Colonic mucosa (tissue), 4 donors: ENCODE measurements around the gene TRIM61. TPM values are rescaled to one million over a fixed set of nuclear protein-coding genes. Genes with fewer than 3 reads are reported as not detected.
"Not testable (repeated sequence)": the region's sequence is repeated elsewhere in the genome, so short reads cannot be mapped to it uniquely, and the experiment has no call there.

ENCODE experiments used
- DNase-seq: peaks from one replicate; pipeline ENCODE4 v3.0.0-alpha.2; 2020
- H3K27ac ChIP-seq: fragments of 200-600 bp; one replicate; pipeline ENCODE4 v1.8.0; 2021
- H3K27me3 ChIP-seq: fragments of 200-600 bp; one replicate; pipeline ENCODE4 v1.8.0; 2021
- H3K36me3 ChIP-seq: fragments of 200-600 bp; one replicate; pipeline ENCODE4 v1.8.0; 2021
- H3K4me1 ChIP-seq: fragments of 200-600 bp; one replicate; pipeline ENCODE4 v1.8.0; 2021; ENCODE audit warnings: mild to moderate bottlenecking
- H3K4me3 ChIP-seq: fragments of 200-600 bp; one replicate; pipeline ENCODE4 v1.8.0; 2021
- H3K9ac ChIP-seq, 2 donors: one replicate each; pipeline ENCODE4 v1.7.0; 2013; ENCODE audit warnings: control low read depth in 2 of 2, low read depth in 2 of 2, low read length in 2 of 2
- H3K9me3 ChIP-seq: fragments of 200-600 bp; one replicate; pipeline ENCODE4 v1.8.0; 2021
- CTCF ChIP-seq: fragments of 200-600 bp; IDR thresholded peaks from one replicate; pipeline ENCODE4 v1.8.0; 2022; ENCODE audit warnings: antibody characterized with exemption, mild to moderate bottlenecking
- intact Hi-C: fragments of 100-400 bp; cut with DNase I; formaldehyde crosslinking; loops from one replicate; pipeline ENCODE4 v1.14.1; 2022
- total RNA-seq, 2 donors: library from RNA; stranded (reverse); fragmentation: NEBNext Ultra II Directional in 1 of 2; extraction: Animal tissue kit (Norgen Biotek cat#: 25700) in 1 of 2; gene quantifications; one replicate each; pipeline ENCODE4 v1.2.1, GENCODE V29; 2021
- donor health status: healthy.
- donor health status: DM: no; HTN: no; CAD: no.
- donor health status: DM: no; HTN: no; CAD: no.

Gene TRIM61
- total RNA-seq, 2 donors from 2014 or later = 0.49 TPM; not detected in 1

- H3K4me1 ChIP-seq = no peaks in the 10 kb centered on the region
- no peak overlapping the region for H3K4me3 ChIP-seq
- DNase-seq = no peak
- intact Hi-C loops = loop anchor here (10.0 kb wide), 1 partner anchor 132 kb away; no protein-coding TSS in a partner anchor
- no peak overlapping the region for H3K9ac ChIP-seq
- TF ChIP-seq CTCF = no peak
- no peaks in the 10 kb centered on the region for H3K9me3 ChIP-seq
- H3K36me3 ChIP-seq = no peaks in the 10 kb centered on the region
- H3K27ac ChIP-seq = no peak overlapping the region
- no peaks in the 10 kb centered on the region for H3K27me3 ChIP-seq
Measured at GRCh38 chr4:164952551-164952950, 24.9 kb downstream of the TRIM61 start.

GRCh38 chr4:164949448-164950143 is 27.9 kb downstream of the TRIM61 start:
- no peaks in the 10 kb centered on the region for H3K9me3 ChIP-seq
- no peaks in the 10 kb centered on the region for H3K36me3 ChIP-seq
- H3K27ac ChIP-seq = no peak overlapping the region
- no peak overlapping the region for H3K9ac ChIP-seq
- TF ChIP-seq CTCF = no peak
- DNase-seq = no peak
- intact Hi-C loops = loop anchor here (10.0 kb wide), 1 partner anchor 135 kb away; no protein-coding TSS in a partner anchor
- no peaks in the 10 kb centered on the region for H3K4me1 ChIP-seq
- H3K27me3 ChIP-seq = no peaks in the 10 kb centered on the region
- H3K4me3 ChIP-seq = no peak overlapping the region

GRCh38 chr4:164948975-164949374 is 28.5 kb downstream of the TRIM61 start:
- Histone ChIP-seq H3K9me3 (no peaks in the 10 kb centered on the region), H3K9ac (no peak overlapping the region), H3K27me3 (no peaks in the 10 kb centered on the region), H3K27ac (no peak overlapping the region), H3K36me3 (no peaks in the 10 kb centered on the region), H3K4me1 (no peaks in the 10 kb centered on the region), H3K4me3 (no peak overlapping the region)
- DNase-seq = no peak
- no peak for TF ChIP-seq CTCF
- intact Hi-C loops = no loop called here

- intact Hi-C loops = not testable (repeated sequence)
Measured at GRCh38 chr4:164948006-164948405, 29.5 kb downstream of the TRIM61 start.

GRCh38 chr4:164946810-164947209 is 30.6 kb downstream of the TRIM61 start:
- H3K4me3 ChIP-seq = no peak overlapping the region
- intact Hi-C loops = no loop called here
- no peaks in the 10 kb centered on the region for H3K4me1 ChIP-seq
- no peaks in the 10 kb centered on the region for H3K36me3 ChIP-seq
- no peak for TF ChIP-seq CTCF
- no peak overlapping the region for H3K9ac ChIP-seq
- no peak for DNase-seq
- no peaks in the 10 kb centered on the region for H3K27me3 ChIP-seq
- no peak overlapping the region for H3K27ac ChIP-seq
- H3K9me3 ChIP-seq = no peaks in the 10 kb centered on the region

More at GRCh38 chr4:164948006-164948405, 29.5 kb downstream of the TRIM61 start:
- not testable (repeated sequence) for H3K27ac ChIP-seq, H3K36me3 ChIP-seq, DNase-seq, H3K9ac ChIP-seq, H3K9me3 ChIP-seq, H3K27me3 ChIP-seq, H3K4me1 ChIP-seq, H3K4me3 ChIP-seq

GRCh38 chr4:164945146-164945545 is 32.3 kb downstream of the TRIM61 start:
- no peaks in the 10 kb centered on the region for H3K9me3 ChIP-seq
- H3K27ac ChIP-seq = no peak overlapping the region
- H3K9ac ChIP-seq = no peak overlapping the region
- H3K27me3 ChIP-seq = no peaks in the 10 kb centered on the region
- intact Hi-C loops = no loop called here
- DNase-seq = no peak
- TF ChIP-seq CTCF = no peak
- no peaks in the 10 kb centered on the region for H3K4me1 ChIP-seq
- H3K36me3 ChIP-seq = no peaks in the 10 kb centered on the region
- no peak overlapping the region for H3K4me3 ChIP-seq
